Transverse colon (tissue), 3 donors: Measurements from ENCODE around the gene RPL15.

Experiments
- CTCF ChIP-seq, 5 experiments: fragments of 200-600 bp in 3 of 5; fragments of 450-650 bp in 2 of 5; sonication (generic) in 3 of 5; IDR thresholded peaks; 1 replicate in 2 of 5; 2 replicates in 3 of 5; pipeline ENCODE4 v1.5.1; 2016 to 2017; ENCODE audit warnings: antibody characterized with exemption in 5 of 5, inconsistent platforms in 3 of 5, mild to moderate bottlenecking in 2 of 5, moderate library complexity in 1 of 5
- EP300 ChIP-seq: sonication (generic); formaldehyde crosslinking; IDR thresholded peaks from one replicate; pipeline ENCODE4 v1.6.1; 2017; ENCODE audit warnings: antibody characterized with exemption, low read depth
- POLR2A ChIP-seq: fragments of 450-650 bp; IDR thresholded peaks from one replicate; pipeline ENCODE4 v1.6.1; 2016; ENCODE audit warnings: antibody characterized with exemption, mild to moderate bottlenecking, moderate library complexity

- no peak for TF ChIP-seq EP300
- TF ChIP-seq POLR2A: no peak
- no peak for TF ChIP-seq CTCF (IDR thresholded peaks at IDR 0.05)
Observed at GRCh38 chr3:23889386-23889785, 27.5 kb upstream of the RPL15 start.
